ENCODE data around the gene ZNF813. TPM values are rescaled to one million over a fixed set of nuclear protein-coding genes. Genes with fewer than 3 reads are reported as not detected.
A peak's percentile ranks its signal among the peaks of the same experiment; 100 is the strongest.
"Not testable (repeated sequence)": the region's sequence is repeated elsewhere in the genome, so short reads cannot be mapped to it uniquely, and the experiment has no call there.

The ZNF813 gene
- total RNA-seq (11.7 TPM), polyA plus RNA-seq (2.3 TPM)

- H3K4me1 ChIP-seq (ENCODE audit: insufficient read depth), result no peaks in the 10 kb centered on the region
- H3K4me3 ChIP-seq (ENCODE audit: low read depth, low read length), result peak within 1 kb of the TSS; percentile 64
- under 1% methylated on average over 55 of the region's 55 CpGs for WGBS
- DNase-seq (ENCODE audit: extremely low spot score), result peak; percentile 72
- H3K36me3 ChIP-seq (ENCODE audit: insufficient read depth), result no peaks in the 10 kb centered on the region
- H3K27ac ChIP-seq (ENCODE audit: low read depth), result peak within 1 kb of the TSS; percentile 56
Measured at GRCh38 chr19:53467485-53468262, at the start of gene ZNF813. ZNF813 (plus strand) TSS chr19:53467733; CDS start chr19:53483823, 16,090 bp downstream.

- not testable (repeated sequence) for DNase-seq (ENCODE audit: extremely low spot score); H3K4me3 ChIP-seq (ENCODE audit: low read depth, low read length); H3K27ac ChIP-seq (ENCODE audit: low read depth); H3K4me1 ChIP-seq (ENCODE audit: insufficient read depth); H3K36me3 ChIP-seq (ENCODE audit: insufficient read depth)
- 59% methylated on average over 11 of the region's 11 CpGs for WGBS
Measured at GRCh38 chr19:53420520-53421315, 46.8 kb upstream of the ZNF813 start.

- WGBS, result 78% methylated on average over 5 of the region's 5 CpGs
- H3K4me1 ChIP-seq (ENCODE audit: insufficient read depth), result no peaks in the 10 kb centered on the region
Measured at GRCh38 chr19:53422551-53422950, 45.0 kb upstream of the ZNF813 start.

GRCh38 chr19:53423074-53423473 is 44.5 kb upstream of the ZNF813 start:
- not testable (repeated sequence) for H3K27ac ChIP-seq (ENCODE audit: low read depth); H3K4me3 ChIP-seq (ENCODE audit: low read depth, low read length); H3K36me3 ChIP-seq (ENCODE audit: insufficient read depth); DNase-seq (ENCODE audit: extremely low spot score); H3K4me1 ChIP-seq (ENCODE audit: insufficient read depth)
- 13% methylated on average over 11 of the region's 13 CpGs for WGBS

More at GRCh38 chr19:53422551-53422950, 45.0 kb upstream of the ZNF813 start:
- Histone ChIP-seq H3K4me3 (ENCODE audit: low read depth, low read length) (no peak overlapping the region), H3K27ac (ENCODE audit: low read depth) (no peak overlapping the region), H3K36me3 (ENCODE audit: insufficient read depth) (no peaks in the 10 kb centered on the region)
- DNase-seq (ENCODE audit: extremely low spot score), result no peak

GRCh38 chr19:53423680-53424079 is 43.9 kb upstream of the ZNF813 start:
- 19% methylated on average over 8 of the region's 8 CpGs for WGBS
- H3K4me1 ChIP-seq (ENCODE audit: insufficient read depth); H3K4me3 ChIP-seq (ENCODE audit: low read depth, low read length); DNase-seq (ENCODE audit: extremely low spot score); H3K36me3 ChIP-seq (ENCODE audit: insufficient read depth); H3K27ac ChIP-seq (ENCODE audit: low read depth): not testable (repeated sequence)

GRCh38 chr19:53424968-53425597 is 42.5 kb upstream of the ZNF813 start:
- Histone ChIP-seq H3K4me3 (ENCODE audit: low read depth, low read length) (no peak overlapping the region), H3K36me3 (ENCODE audit: insufficient read depth) (no peaks in the 10 kb centered on the region), H3K27ac (ENCODE audit: low read depth) (no peak overlapping the region), H3K4me1 (ENCODE audit: insufficient read depth) (no peaks in the 10 kb centered on the region)
- WGBS, result 20% methylated on average over 9 of the region's 9 CpGs
- peak; percentile 32 for DNase-seq (ENCODE audit: extremely low spot score)

- DNase-seq (ENCODE audit: extremely low spot score), result peak; percentile 79
- Histone ChIP-seq H3K27ac (ENCODE audit: low read depth) (peak within 1 kb of the TSS; percentile 27), H3K36me3 (ENCODE audit: insufficient read depth) (no peaks in the 10 kb centered on the region), H3K4me1 (ENCODE audit: insufficient read depth) (no peaks in the 10 kb centered on the region), H3K4me3 (ENCODE audit: low read depth, low read length) (peak within 1 kb of the TSS; percentile 69)
- WGBS, result under 1% methylated on average over 46 of the region's 46 CpGs
Measured at GRCh38 chr19:53431399-53432087, 36.0 kb upstream of the ZNF813 start, which contains the start of gene ZNF761. ZNF761 (plus strand) TSS chr19:53431984; CDS start chr19:53447269, 15,285 bp downstream.

- WGBS, result under 1% methylated on average over 30 of the region's 30 CpGs
- DNase-seq (ENCODE audit: extremely low spot score), result no peak
Measured at GRCh38 chr19:53432088-53432661, 35.4 kb upstream of the ZNF813 start.

GRCh38 chr19:53443809-53444208 is 23.7 kb upstream of the ZNF813 start:
- H3K4me1 ChIP-seq (ENCODE audit: insufficient read depth); DNase-seq (ENCODE audit: extremely low spot score); H3K27ac ChIP-seq (ENCODE audit: low read depth); H3K4me3 ChIP-seq (ENCODE audit: low read depth, low read length); H3K36me3 ChIP-seq (ENCODE audit: insufficient read depth): not testable (repeated sequence)
- WGBS, result 69% methylated on average over 2 of the region's 2 CpGs

More at GRCh38 chr19:53432088-53432661, 35.4 kb upstream of the ZNF813 start:
- H3K36me3 ChIP-seq (ENCODE audit: insufficient read depth), result no peaks in the 10 kb centered on the region
- peak overlapping the region; percentile 69 for H3K4me3 ChIP-seq (ENCODE audit: low read depth, low read length)
- H3K4me1 ChIP-seq (ENCODE audit: insufficient read depth), result no peaks in the 10 kb centered on the region
- peak overlapping the region; percentile 16 for H3K27ac ChIP-seq (ENCODE audit: low read depth)

GRCh38 chr19:53447196-53447595 is 20.3 kb upstream of the ZNF813 start:
- H3K27ac ChIP-seq (ENCODE audit: low read depth); H3K36me3 ChIP-seq (ENCODE audit: insufficient read depth); H3K4me1 ChIP-seq (ENCODE audit: insufficient read depth); DNase-seq (ENCODE audit: extremely low spot score); H3K4me3 ChIP-seq (ENCODE audit: low read depth, low read length): not testable (repeated sequence)
- 91% methylated on average over 5 of the region's 5 CpGs for WGBS

GRCh38 chr19:53455828-53456227 is 11.7 kb upstream of the ZNF813 start:
- H3K36me3 ChIP-seq (ENCODE audit: insufficient read depth), result peaks cover 4% of the 10 kb centered on the region
- no peak overlapping the region for H3K27ac ChIP-seq (ENCODE audit: low read depth)
- no peaks in the 10 kb centered on the region for H3K4me1 ChIP-seq (ENCODE audit: insufficient read depth)
- DNase-seq (ENCODE audit: extremely low spot score), result no peak
- H3K4me3 ChIP-seq (ENCODE audit: low read depth, low read length), result no peak overlapping the region
- 98% methylated on average over 9 of the region's 9 CpGs for WGBS

GRCh38 chr19:53460131-53460721 is 7.3 kb upstream of the ZNF813 start:
- not testable (repeated sequence) for H3K27ac ChIP-seq (ENCODE audit: low read depth); DNase-seq (ENCODE audit: extremely low spot score); H3K4me1 ChIP-seq (ENCODE audit: insufficient read depth); H3K4me3 ChIP-seq (ENCODE audit: low read depth, low read length); H3K36me3 ChIP-seq (ENCODE audit: insufficient read depth)
- WGBS, result 58% methylated on average over 11 of the region's 11 CpGs
